HL-60/S4 (cell line): ENCODE data around the gene VPS33A.
"Not testable (repeated sequence)": the region's sequence is repeated elsewhere in the genome, so short reads cannot be mapped to it uniquely, and the experiment has no call there.

Source experiments
- in situ Hi-C: fragments of 300-500 bp; cut with MboI; formaldehyde crosslinking; loops from 2 replicates; pipeline ENCODE4 v1.14.3; 2022; ENCODE audit warnings: low sequenced_read_pairs

VPS33A gene

GRCh38 chr12:122266230-122266901 lies at the start of gene VPS33A:
TSS of gene VPS33A (minus strand) at chr12:122266494. CDS start at chr12:122266408, 86 bp downstream.
- in situ Hi-C loops, result no loop called here

- in situ Hi-C loops, result no loop called here
These were observed 46.6 kb upstream of the VPS33A start for GRCh38 chr12:122312926-122313325.

- in situ Hi-C loops, result no loop called here
These were observed 45.4 kb upstream of the VPS33A start for GRCh38 chr12:122311696-122312095.

GRCh38 chr12:122310626-122311333 lies 44.5 kb upstream of the VPS33A start:
- in situ Hi-C loops, result no loop called here

GRCh38 chr12:122309564-122310121 lies 43.3 kb upstream of the VPS33A start:
- in situ Hi-C loops, result no loop called here

GRCh38 chr12:122308811-122309210 lies 42.5 kb upstream of the VPS33A start:
- in situ Hi-C loops, result no loop called here

GRCh38 chr12:122306407-122306806 lies 40.1 kb upstream of the VPS33A start:
- in situ Hi-C loops, result no loop called here

- in situ Hi-C loops, result no loop called here
These were observed 38.6 kb upstream of the VPS33A start for GRCh38 chr12:122304924-122305323.

- in situ Hi-C loops, result no loop called here
These were observed 36.8 kb upstream of the VPS33A start for GRCh38 chr12:122303068-122303467.

- in situ Hi-C loops, result no loop called here
These were observed 31.9 kb upstream of the VPS33A start for GRCh38 chr12:122298071-122298748.

GRCh38 chr12:122297494-122297893 lies 31.2 kb upstream of the VPS33A start:
- in situ Hi-C loops, result no loop called here

GRCh38 chr12:122295877-122296276 lies 29.6 kb upstream of the VPS33A start:
- in situ Hi-C loops, result no loop called here

GRCh38 chr12:122293081-122293480 lies 26.8 kb upstream of the VPS33A start:
- in situ Hi-C loops, result no loop called here

- in situ Hi-C loops, result no loop called here
These were observed 25.1 kb upstream of the VPS33A start for GRCh38 chr12:122291431-122291830.

GRCh38 chr12:122283680-122284079 lies 17.4 kb upstream of the VPS33A start:
- in situ Hi-C loops, result no loop called here

- in situ Hi-C loops, result no loop called here
These were observed 15.8 kb upstream of the VPS33A start for GRCh38 chr12:122282061-122282460.

GRCh38 chr12:122276242-122276641 lies 9.9 kb upstream of the VPS33A start:
- in situ Hi-C loops, result no loop called here

GRCh38 chr12:122275459-122275858 lies 9.2 kb upstream of the VPS33A start:
- in situ Hi-C loops, result no loop called here

GRCh38 chr12:122265886-122266229 lies 436 bp downstream of the VPS33A start:
- in situ Hi-C loops, result no loop called here

- in situ Hi-C loops, result no loop called here
These were observed 818 bp downstream of the VPS33A start for GRCh38 chr12:122265476-122265875.

- in situ Hi-C loops, result not testable (repeated sequence)
These were observed 5.6 kb downstream of the VPS33A start for GRCh38 chr12:122260735-122261134.

GRCh38 chr12:122258939-122259338 lies 7.4 kb downstream of the VPS33A start:
- in situ Hi-C loops, result not testable (repeated sequence)
